GM18861 (cell line): ENCODE data around the gene DNAH9.
"Not testable (repeated sequence)": the region's sequence is repeated elsewhere in the genome, so short reads cannot be mapped to it uniquely, and the experiment has no call there.

Experiments used
- ATAC-seq: cut with Tn5 transposase; IDR thresholded peaks from one replicate; pipeline ENCODE4 v1.9.1; 2021; ENCODE audit not compliant: unreplicated experiment

DNAH9 gene

DNA sequence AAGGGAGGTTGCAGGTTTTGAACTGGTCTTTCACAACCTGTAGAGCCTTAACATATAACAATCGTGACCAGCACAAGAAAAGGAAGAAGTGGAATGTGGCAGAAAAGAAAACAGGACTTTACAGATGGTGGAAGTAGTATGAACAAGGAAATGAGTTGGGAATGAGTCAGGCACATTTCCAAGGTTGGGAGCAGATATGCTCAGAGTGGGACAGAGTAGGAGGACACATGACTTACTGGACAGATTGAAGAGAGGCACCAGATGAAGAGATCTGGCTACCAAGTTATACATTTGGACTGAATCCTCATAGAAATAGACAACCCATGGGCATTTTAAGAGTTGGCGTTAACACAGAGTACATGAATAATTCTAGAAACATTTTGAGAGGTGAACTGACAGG lies 303.7 kb downstream of the DNAH9 start:
- ATAC-seq = no peak

DNA sequence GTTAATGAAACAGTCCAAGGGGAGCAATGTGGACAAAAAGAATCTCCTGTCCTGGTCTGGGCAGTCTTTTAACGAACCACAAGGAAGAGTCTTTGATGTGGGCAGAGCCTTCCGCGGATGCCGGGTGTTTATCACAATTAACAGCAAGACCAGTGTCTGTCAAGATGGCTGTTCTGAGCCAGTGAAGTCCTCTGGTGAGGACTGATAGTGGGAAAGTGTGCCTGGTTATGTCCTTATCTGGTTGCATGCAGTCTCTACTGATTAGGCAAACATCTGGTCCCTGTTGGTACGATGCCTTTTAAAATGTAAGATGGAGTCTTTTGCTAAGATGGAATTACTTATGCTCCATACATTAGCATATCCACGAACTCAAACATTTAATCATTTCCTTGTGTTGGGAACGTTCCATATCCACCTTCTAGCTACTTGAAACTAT lies 310.5 kb downstream of the DNAH9 start:
- no peak for ATAC-seq

DNA sequence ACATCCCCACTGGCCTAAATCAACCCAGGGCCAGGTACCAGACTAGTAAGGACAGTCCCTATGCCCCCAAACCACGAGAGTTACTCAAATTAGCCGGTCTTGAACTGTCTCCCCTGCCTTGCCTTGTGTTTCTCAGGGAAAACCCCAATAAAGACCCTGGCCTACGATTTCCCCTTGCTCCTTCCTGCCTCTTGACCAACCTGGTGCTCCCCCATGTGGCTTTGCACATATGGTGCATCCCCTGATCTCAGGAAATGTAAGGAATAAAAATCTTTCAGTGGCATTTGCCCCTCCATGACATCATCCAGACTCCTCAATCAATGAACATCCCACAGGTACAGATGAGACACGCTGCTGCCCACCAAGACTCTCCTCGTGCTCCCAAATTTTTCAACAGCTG lies 311.1 kb downstream of the DNAH9 start:
- no peak for ATAC-seq

DNA sequence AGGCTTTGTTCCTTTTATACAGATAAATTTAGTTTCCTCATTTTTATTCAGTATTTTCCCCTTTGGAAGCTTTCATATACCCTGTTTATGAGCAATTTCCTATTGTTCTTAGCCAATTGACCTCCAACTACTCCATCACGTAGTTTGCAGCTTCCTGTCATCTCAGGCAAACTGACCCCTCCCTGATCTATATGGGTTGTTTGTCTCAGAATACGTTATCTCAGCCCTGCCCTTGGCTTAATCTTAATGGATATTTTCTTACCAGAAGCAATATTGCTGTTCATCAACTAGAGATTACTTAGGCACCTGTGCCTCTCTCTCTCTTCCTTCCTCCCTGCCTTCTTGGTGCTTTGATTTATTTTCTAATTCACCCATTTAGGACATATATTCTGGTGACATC lies 317.8 kb downstream of the DNAH9 start:
- ATAC-seq = no peak

DNA sequence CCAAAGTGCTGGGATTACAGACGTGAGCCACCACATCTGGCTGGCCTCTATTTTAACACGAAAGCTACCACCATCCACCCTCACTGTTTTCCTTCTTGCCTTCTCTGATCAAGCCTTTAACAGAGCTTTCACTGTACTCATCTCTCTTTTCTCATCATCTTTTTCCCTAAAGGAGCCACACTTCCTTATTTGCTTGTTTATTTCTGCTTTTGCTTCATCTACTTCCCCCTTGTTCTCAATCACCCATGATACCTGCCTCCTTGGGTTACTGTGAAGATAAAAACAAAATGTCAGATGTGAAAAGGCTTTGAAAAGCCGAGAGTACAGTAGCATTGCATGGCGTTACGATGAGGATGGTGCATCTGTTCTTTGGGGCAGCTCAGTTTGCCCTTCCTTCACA lies 319.1 kb downstream of the DNAH9 start:
- no peak for ATAC-seq

DNA sequence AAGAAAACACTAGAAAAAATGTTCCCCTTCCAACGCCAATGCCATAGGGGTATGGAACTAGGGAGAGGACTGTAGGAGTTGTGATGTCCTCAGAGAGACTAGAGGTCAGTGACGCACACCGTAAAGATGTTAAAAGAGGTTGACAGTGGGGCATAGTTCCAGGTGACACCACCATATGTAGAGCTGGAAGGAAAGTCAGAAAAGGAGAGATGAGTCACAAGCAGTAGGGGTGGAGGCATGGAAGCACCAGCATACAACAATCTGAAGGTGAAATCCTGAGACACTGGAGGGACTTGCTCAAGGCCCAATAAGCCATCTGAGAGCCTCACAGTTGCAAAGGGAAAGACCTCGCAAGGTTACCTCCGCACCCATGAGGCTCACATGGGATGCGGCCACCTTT lies 323.0 kb downstream of the DNAH9 start:
- no peak for ATAC-seq

DNA sequence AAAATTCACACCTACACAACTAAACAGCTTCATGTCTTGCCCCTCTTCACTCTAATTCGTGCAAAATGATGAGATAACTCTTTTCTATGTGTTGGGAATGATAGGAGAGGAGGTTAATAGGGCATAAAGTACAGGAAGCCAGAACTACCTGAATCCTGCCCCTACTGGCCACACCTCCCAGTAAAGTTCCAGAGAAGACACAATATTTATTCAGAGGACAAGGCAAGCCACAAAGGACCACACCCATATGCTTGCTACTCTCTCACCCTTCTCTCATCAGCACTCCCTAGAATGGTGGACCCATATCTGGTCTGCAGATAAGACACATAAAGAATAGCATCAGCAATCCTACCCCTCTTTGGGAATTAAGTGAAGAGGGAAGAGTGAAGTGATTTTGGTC lies 324.4 kb downstream of the DNAH9 start:
- no peak for ATAC-seq

DNA sequence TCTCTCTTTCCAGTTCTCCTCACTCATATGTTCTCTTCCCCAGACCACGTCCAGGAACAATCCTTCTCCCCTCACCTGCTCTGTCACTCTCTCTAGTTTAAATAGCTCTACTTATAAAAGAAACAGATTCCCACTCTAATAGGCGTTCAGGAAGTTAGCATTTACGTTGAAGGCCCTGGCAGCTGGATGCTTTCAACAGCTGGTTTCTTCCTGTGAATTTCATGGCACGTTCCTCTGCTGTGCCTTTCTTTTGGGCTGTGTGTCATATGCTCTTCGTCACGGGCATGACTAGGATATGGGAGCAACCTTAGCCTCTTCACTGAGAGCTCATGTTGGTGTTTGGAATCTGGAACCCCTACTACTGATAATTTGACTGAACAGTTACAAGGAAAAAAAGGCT lies 325.8 kb downstream of the DNAH9 start:
- ATAC-seq = no peak

DNA sequence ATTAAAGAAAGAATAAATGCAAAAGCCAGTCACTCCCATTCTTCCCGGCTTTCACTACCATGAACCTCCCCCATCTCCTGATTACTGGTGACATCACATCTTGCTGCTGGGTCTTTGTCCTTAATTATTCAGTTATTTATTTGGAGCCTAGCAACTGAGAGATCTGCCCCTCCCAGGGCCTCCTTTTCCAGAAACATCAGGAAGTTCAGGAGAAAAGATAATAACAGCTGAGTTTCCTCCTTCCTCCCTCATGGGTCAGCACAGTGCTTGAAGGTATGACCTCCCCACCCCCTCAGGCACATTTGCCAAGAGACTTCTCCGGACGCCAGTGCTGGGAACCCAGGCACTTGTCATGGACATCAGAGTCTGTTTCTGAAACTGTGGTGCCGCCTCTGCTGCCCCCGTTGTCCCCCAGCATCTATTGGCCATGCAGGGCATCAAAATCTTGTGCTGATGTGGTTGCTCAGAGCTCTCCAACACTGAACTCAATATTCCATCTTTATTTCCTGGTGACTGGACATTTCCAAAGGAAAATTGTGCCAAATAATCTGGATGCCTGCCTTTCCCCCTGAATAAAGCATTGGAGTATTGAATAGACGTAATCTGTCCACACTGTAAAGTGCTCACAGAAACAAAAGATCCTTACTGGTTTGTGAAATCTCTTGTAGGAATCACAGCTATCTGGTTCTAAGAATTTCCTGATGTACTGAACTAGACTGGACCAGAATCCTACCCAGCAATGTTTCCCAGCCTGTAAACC lies 327.2 kb downstream of the DNAH9 start:
- no peak for ATAC-seq

DNA sequence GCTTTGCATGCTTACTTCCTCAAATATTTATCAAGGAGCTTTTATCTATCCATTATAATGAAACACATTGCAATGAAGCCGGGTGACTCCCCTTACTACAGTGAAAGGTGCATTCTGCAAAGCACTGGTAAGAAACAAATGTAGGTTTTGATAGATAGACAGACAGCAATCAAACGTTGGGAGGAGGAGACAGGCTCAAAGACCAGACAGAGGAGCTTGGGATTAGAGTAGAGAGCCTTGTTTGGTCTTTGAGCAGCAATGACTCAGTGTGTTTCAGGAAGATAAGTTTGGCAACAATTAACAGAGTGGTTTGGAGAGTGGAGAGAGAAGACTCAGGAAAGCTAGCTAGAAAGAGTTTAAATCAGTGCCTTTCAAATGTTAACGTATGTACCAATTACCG lies 330.2 kb downstream of the DNAH9 start:
- no peak for ATAC-seq

DNA sequence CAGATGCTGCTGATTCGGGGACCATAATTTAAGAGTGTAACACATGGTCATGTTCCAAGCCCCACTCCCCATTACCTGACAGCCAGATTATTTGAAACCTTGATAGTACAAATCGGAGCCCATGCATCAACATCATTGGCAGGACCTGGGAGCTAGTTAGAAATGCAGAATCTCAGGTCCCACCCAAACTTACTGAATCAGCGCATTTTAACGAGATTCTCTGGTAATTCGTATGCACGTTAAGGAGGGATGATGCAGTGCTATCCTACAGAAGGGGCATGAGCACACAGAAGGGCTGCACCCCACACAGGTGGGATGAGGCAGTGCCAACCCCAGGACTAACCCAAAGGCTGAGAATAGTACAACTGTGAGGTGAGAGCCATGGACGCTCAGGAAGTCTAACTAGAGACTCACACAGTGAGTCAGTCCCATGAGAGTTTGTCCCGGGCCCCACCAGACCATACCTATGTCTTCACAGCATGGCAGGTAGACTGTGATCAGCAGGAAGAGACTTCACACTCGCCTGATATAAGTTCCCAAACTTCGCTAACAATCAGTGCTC lies 334.1 kb downstream of the DNAH9 start:
- ATAC-seq = no peak

DNA sequence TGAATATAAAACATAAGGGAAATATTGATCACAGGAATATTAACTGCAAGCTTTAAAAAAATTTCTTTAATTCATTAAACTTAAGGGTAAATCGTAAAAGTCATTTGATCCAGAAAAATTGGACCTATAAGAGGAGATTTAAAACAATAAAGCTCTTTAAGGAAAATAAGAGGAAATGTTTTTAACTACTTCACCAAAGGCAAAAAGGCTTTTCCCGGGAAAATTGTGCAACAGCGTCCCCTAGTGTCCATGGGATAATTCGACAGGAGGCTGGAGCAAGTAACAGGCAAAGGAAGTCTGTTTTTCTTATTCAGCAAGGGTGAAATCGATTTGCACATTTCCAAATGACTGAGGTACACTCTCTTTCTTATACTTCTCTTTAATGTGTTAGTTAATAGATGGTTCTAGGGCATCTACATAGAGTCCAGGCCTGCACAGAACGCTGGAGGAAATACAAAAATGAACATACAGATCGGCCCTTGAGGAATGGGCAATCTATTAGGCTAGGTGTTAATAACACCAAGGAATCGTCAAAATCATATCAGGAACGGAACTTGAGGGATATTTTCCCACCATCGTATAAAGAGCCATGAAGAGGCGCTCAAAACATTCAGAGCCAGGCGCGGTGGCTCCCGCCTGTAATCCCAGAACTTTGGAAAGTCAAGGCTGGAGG lies 337.6 kb downstream of the DNAH9 start:
- ATAC-seq = no peak

DNA sequence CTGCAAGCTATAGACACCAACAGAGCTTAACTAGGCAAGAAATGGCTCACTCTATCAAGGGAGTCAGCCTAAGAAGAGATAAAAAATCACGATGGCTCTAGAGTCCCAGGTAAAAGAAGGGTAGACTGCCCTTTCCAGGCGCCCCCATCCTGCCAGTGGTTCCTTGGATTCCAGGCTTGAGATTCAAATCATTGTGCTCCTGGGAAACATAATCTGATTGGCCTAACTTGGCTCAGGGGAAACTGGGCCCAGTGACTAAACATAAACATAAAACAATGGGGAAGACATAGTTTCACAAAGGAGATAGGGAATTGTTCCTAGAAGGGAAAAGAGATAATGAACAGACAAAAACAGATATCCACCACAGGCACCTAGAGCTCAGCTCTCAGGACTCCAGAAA lies 342.6 kb downstream of the DNAH9 start:
- no peak for ATAC-seq

DNA sequence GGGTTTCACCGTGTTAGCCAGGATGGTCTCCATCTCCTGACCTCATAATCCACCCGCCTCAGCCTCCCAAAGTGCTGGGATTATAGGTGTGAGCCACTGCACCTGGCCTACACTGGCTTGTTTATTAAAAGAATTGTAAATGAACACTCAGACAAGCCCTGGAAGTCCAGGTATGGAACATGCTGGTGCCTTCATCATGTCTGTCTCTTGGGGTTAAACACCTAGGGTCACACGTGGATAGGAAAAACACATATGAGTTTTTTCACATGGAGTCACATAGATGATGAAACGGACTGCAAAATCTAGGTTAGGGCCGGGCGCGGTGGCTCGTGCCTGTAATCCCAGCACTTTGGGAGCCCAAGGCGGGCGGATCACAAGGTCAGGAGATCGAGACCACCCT lies 344.8 kb downstream of the DNAH9 start:
- not testable (repeated sequence) for ATAC-seq

DNA sequence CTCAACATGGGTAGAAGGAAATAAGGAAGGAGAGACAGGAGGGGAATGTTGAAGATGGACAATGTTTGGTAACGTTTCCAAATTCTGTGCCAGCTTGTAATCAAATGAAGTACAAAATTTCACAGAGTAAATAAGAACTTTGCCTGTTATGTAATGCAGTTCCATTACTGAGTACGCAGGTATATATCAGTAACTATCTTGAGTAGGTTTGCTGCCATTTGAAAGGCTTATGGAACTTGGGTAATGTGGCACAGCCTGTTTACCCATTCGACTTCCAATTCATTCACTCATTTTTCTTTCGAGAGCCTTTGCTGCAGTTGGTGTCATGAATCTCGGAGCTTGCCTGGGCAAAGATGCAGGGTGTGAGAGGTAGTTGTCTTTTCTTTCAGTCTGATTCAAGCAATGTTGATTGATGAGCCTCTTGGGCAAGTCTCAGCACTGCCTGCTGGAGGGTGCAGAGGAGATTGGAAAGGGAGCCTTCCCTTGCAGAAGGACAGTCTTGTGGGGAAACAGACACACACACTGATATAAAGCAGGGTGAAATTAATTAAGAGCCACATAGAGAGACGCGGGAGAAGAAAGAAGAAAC lies 345.6 kb downstream of the DNAH9 start:
- no peak for ATAC-seq

DNA sequence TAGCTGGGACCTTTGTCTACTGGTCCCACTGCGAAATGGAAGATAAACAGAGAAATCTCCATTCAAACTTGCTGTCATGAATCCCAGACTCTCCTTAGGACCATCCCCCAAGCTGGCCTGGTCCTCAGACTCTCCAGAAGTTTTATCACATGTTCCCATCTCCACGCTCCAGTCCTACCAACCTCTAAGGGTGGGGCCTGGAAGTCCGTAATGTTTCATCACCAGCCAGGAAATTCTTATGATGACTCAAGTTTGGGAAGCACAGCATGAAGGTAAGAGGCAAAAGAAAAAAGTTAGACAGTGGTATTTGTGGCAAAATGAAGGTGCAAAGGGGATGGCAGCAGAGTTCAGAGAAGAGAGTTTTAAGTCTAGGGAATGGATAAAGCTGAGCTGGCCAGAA lies 346.3 kb downstream of the DNAH9 start:
- ATAC-seq = no peak

DNA sequence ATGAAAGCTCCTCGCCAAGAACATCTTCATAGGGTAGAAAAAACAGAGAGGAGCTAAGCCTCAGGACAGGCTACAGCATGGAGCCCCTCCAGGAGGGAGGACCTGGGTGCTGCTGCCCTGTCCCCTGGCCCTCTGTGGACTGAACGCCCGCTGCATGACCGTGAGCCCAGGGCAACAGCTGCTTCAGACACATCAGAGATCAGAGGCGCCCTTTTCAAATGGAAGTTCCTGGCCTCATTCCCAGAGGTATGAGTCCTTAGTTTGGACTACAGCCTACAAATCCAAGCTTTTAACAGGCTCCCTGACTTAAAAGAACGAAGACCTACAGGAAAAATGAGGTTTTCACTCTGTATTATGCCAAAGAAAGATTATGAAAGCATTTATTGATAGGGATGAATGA lies 350.5 kb downstream of the DNAH9 start:
- ATAC-seq = no peak

DNA sequence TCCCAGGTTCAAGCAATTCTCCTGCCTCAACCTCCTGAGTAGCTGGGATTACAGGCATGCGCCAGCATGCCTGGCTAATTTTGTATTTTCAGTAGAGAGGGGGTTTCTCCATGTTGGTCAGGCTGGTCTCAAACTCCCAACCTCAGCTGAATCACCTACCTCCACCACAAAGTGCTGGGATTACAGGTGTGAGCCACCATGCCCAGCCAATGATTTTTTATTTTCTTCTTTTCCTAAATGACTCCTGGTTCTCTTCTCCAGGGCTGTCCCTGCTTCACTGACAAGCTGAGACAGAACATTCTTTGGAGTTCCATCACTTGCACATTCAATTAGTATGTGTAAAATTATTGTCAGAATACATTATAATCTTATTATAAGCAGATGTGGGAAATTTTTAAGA lies 351.3 kb downstream of the DNAH9 start:
- ATAC-seq = not testable (repeated sequence)

DNA sequence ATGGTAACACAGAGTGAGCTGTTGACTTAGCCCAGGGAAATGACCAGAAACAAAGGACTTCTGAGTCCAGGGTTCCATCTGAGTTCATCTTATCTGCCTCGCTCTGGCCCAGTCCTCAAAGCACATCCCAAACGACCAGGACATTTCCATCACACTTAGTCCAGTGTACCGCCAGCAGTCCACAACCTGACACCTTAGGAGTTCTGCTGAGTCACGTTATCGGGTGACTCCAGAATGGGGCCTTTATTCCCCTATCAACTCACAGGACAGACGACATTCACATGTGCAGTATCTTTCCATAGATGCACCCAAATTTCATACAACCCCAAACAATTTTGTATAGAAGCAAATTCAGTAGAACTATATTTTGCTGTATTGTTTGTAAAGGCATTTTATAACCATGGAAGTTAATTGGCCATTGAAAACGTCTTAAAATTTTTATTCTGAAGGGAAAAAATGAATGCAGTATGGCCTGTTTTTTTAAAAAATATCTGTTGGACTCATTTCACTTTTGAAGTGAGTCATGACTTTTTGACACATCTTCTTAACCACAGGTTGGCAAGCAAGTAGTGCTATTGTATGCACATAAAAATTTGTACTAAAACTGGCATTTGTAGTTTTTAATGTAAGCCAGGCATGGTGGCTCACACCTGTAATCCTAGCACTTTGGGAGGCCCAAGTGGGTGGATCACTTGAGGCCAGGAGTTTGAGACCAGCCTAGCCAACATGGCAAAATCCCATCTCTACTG lies 352.7 kb downstream of the DNAH9 start:
- ATAC-seq = no peak

DNA sequence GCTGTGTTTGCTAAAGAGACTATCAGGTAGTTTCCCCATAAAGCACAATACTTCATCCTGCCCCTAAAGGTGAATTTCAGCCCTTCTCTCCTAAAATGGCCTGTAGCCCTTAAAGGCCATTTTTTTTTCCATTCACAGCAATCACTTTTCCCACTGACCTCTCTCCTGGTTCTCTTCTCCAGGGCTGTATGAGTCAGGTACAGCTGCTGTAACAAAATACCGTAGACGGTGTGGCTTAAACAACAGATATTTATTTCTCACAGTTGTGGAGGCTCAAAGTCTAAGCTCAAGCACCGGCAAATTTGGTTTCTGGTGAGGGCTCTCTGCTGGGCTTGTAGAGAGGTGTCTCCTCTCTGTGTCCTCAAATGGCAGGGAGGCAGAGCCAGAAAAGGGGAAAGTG lies 354.3 kb downstream of the DNAH9 start:
- no peak for ATAC-seq

DNA sequence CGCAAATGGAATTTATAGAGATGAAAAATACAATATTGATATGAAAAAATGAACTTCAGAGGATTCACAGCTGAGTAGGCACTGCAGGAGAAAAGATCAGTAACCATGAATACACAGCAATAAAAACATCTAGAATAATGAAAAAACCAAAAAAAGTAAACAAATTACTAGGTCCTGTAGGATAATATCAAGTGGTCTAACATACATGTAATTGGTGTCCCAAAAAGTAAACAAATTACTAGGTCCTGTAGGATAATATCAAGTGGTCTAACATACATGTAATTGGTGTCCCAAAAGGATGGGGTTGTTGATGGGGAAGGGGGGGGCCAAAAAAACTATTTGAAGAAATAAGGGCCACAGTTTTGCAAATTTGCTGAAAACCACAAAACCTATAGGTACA lies 355.7 kb downstream of the DNAH9 start:
- no peak for ATAC-seq
